DOHH2 (cell line): ENCODE measurements around the gene ATRN.

Experiments used
- H3F3A ChIP-seq: fragments of 200-600 bp; sonication (generic), shearing (Covaris generic); 2 replicates; pipeline ENCODE4 v1.6.0; 2016; ENCODE audit warnings: antibody characterized with exemption, mild to moderate bottlenecking; ENCODE audit not compliant: control insufficient read depth, insufficient read depth
- H3K27ac ChIP-seq: fragments of 200-600 bp; sonication (generic); 2 replicates; pipeline ENCODE4 v1.5.1; 2014; ENCODE audit warnings: low read depth, mild to moderate bottlenecking, low read length, moderate library complexity
- H3K27me3 ChIP-seq: fragments of 200-600 bp; sonication (generic); 2 replicates; pipeline ENCODE4 v1.6.1; 2014; ENCODE audit warnings: mild to moderate bottlenecking, low read length, mixed read lengths; ENCODE audit not compliant: control insufficient read depth
- H3K36me3 ChIP-seq: fragments of 200-600 bp; sonication (generic); 2 replicates; pipeline ENCODE4 v1.6.1; 2014; ENCODE audit warnings: mild to moderate bottlenecking, low read length, moderate library complexity, mixed read lengths; ENCODE audit not compliant: control insufficient read depth
- H3K4me1 ChIP-seq: fragments of 200-600 bp; sonication (generic); 2 replicates; pipeline ENCODE4 v1.6.1; 2014; ENCODE audit warnings: mild to moderate bottlenecking, low read length, mixed read lengths; ENCODE audit not compliant: control insufficient read depth
- H3K4me2 ChIP-seq: fragments of 200-600 bp; sonication (generic); 2 replicates; pipeline ENCODE4 v1.6.0; 2014; ENCODE audit warnings: mild to moderate bottlenecking, low read length, moderate library complexity
- H3K4me3 ChIP-seq: fragments of 200-600 bp; sonication (generic); 2 replicates; pipeline ENCODE4 v1.5.1; 2014; ENCODE audit warnings: mild to moderate bottlenecking, low read length, mixed read lengths
- H3K79me2 ChIP-seq: fragments of 200-600 bp; sonication (generic); 2 replicates; pipeline ENCODE4 v1.6.1; 2014; ENCODE audit warnings: mild to moderate bottlenecking, low read length, mixed read lengths; ENCODE audit not compliant: control insufficient read depth
- H3K9me2 ChIP-seq: fragments of 200-600 bp; sonication (generic); replicated peaks from 2 replicates; pipeline ENCODE4 v1.6.1; 2014; ENCODE audit warnings: mild to moderate bottlenecking, low read length, mixed read lengths; ENCODE audit not compliant: control insufficient read depth
- H3K9me3 ChIP-seq: fragments of 200-600 bp; sonication (generic); 2 replicates; pipeline ENCODE4 v1.6.1; 2014; ENCODE audit warnings: antibody characterized with exemption, low read length, mixed read lengths; ENCODE audit not compliant: control insufficient read depth, insufficient read depth
- H4K20me1 ChIP-seq: fragments of 200-600 bp; sonication (generic); 2 replicates; pipeline ENCODE4 v1.6.0; 2014; ENCODE audit warnings: low read depth, mild to moderate bottlenecking, antibody characterized with exemption, low read length, moderate library complexity; ENCODE audit not compliant: control insufficient read depth, insufficient read depth
- EZH2phosphoT487 ChIP-seq: fragments of 200-600 bp; sonication (generic); IDR thresholded peaks from 2 replicates; pipeline ENCODE4 v1.6.1; 2017; ENCODE audit warnings: borderline replicate concordance, mild to moderate bottlenecking, antibody characterized with exemption, low read length, moderate library complexity, mixed read lengths
- TF ChIP-seq, protein P1 (sequence below): fragments of 200-600 bp; sonication (generic); IDR thresholded peaks from one replicate; pipeline ENCODE4 v1.5.1; 2014; ENCODE audit warnings: antibody characterized with exemption, mild to moderate bottlenecking, low read depth, low read length; ENCODE audit not compliant: poor library complexity, severe bottlenecking

The ATRN gene

DNA sequence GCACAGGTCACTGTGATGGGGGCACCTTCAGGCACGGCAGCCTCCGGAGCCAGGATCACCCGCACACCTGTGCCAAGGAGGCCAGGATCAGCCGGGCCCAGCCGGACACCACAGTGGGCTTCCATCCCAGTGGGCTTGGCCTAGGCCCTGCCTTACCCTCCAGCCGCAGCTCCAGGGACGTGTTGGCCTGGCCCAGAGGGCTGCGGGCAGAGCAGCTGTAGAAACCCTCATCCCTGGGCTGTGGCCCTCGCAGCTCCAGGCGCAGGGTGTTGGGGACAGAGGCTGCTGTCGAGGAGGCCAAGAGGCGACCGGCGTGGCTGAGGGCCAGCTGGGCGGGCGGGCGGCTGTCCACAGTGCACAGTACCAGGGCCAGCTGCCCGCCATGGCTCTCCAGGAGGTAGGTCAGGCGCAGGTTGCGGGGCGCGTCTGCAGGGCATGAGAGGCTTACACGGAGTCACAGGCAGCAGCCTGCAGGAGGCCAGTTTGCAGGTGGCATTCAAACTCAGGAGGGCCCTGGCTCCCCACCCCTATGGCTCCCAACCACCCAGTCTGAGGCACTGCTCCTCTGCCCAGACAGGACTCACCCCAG, 222.0 kb downstream of the ATRN start:
- Histone ChIP-seq H3K27me3 (no peaks in the 10 kb centered on the region), H3F3A (no peaks in the 10 kb centered on the region), H3K27ac (no peak overlapping the region), H3K79me2 (no peaks in the 10 kb centered on the region), H3K4me3 (no peak overlapping the region), H3K36me3 (no peaks in the 10 kb centered on the region), H3K9me3 (peaks cover 6% of the 10 kb centered on the region; the same call in 1 of the 2 replicates), H3K9me2 (no peaks in the 10 kb centered on the region), H3K4me2 (no peak overlapping the region), H3K4me1 (no peaks in the 10 kb centered on the region), H4K20me1 (no peaks in the 10 kb centered on the region)
- TF ChIP-seq, protein P1, sequence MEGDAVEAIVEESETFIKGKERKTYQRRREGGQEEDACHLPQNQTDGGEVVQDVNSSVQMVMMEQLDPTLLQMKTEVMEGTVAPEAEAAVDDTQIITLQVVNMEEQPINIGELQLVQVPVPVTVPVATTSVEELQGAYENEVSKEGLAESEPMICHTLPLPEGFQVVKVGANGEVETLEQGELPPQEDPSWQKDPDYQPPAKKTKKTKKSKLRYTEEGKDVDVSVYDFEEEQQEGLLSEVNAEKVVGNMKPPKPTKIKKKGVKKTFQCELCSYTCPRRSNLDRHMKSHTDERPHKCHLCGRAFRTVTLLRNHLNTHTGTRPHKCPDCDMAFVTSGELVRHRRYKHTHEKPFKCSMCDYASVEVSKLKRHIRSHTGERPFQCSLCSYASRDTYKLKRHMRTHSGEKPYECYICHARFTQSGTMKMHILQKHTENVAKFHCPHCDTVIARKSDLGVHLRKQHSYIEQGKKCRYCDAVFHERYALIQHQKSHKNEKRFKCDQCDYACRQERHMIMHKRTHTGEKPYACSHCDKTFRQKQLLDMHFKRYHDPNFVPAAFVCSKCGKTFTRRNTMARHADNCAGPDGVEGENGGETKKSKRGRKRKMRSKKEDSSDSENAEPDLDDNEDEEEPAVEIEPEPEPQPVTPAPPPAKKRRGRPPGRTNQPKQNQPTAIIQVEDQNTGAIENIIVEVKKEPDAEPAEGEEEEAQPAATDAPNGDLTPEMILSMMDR, result no peak
- no peak for TF ChIP-seq EZH2phosphoT487

DNA sequence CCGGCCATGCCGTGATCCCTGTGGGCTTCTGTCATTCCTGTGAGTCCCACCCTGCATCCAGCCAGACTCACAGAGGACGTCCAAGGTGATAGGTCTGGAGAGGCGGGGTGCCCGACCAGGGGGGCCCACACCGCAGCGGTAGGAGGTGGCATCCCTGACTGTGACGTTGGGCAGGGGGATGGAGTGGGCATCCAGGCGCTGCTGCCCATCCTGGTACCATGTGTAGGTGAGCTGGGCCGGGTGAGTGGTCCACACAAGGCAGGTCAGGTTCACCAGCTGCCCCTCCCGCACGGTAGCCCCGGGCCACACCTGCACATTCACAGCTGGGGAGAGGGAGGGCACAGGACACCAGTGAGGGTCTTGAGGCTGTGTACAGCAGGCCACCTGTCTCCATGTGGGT, 222.6 kb downstream of the ATRN start:
- H3K27me3 ChIP-seq, result no peaks in the 10 kb centered on the region
- no peaks in the 10 kb centered on the region for H3K4me1 ChIP-seq
- H3K9me3 ChIP-seq, result peaks cover 6% of the 10 kb centered on the region; the same call in 1 of the 2 replicates
- no peak overlapping the region for H3K27ac ChIP-seq
- no peaks in the 10 kb centered on the region for H3K36me3 ChIP-seq
- H3K9me2 ChIP-seq, result no peaks in the 10 kb centered on the region
- H3F3A ChIP-seq, result no peaks in the 10 kb centered on the region
- no peak overlapping the region for H3K4me3 ChIP-seq
- H3K4me2 ChIP-seq, result no peak overlapping the region
- H4K20me1 ChIP-seq, result no peaks in the 10 kb centered on the region
- no peaks in the 10 kb centered on the region for H3K79me2 ChIP-seq
- no peak for TF ChIP-seq EZH2phosphoT487
- TF ChIP-seq, protein P1, result no peak

DNA sequence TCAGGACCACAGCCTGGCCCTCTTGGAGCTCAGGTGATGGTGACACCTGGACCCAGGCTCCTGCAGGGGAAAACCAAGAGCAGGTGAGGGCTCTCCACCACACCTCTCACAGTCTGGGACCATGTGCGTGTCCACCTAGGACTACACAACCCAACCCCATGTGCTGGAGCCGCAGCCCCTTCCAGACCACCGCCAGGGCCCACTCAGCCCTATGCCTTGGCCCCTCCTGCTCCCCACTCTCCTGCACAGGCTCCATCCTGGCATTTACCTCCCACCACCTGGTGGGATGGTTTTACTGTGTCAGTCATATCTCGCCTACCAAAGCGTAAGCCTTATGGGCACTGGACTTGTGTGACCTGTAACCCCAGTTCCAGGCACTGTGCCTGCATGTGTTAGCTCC, 224.0 kb downstream of the ATRN start:
- no peaks in the 10 kb centered on the region for H3K36me3 ChIP-seq
- no peaks in the 10 kb centered on the region for H3K27me3 ChIP-seq

More for the DNA sequence above, 224.0 kb downstream of the ATRN start:
- Histone ChIP-seq H3K4me2 (no peak overlapping the region), H3K9me2 (no peaks in the 10 kb centered on the region), H3K9me3 (peaks cover 6% of the 10 kb centered on the region; the same call in 1 of the 2 replicates), H3K4me1 (no peaks in the 10 kb centered on the region), H3K27ac (no peak overlapping the region), H3K79me2 (no peaks in the 10 kb centered on the region), H4K20me1 (no peaks in the 10 kb centered on the region), H3F3A (no peaks in the 10 kb centered on the region), H3K4me3 (no peak overlapping the region)
- TF ChIP-seq, protein P1, result no peak
- TF ChIP-seq EZH2phosphoT487, result no peak
